CD4-positive, alpha-beta T cell (primary cell): ENCODE measurements around the gene ZCCHC7. TPM values are rescaled to one million over a fixed set of nuclear protein-coding genes. Genes with fewer than 3 reads are reported as not detected.
A peak's percentile ranks its signal among the peaks of the same experiment; 100 is the strongest.

Experiments
- ATAC-seq: fragments of 200-7000 bp; cut with Tn5 transposase; one replicate; pipeline ENCODE4 v1.10.0; 2022; ENCODE audit warnings: mild to moderate bottlenecking; ENCODE audit not compliant: poor library complexity
- CTCF ChIA-PET: fragments of 350-600 bp; sonication (Branson Sonifier 250); formaldehyde crosslinking; loops from one replicate; lab custom pipeline; 2021; ENCODE audit warnings: antibody characterized with exemption, inconsistent platforms; lab: Charles Lee
- POLR2A ChIA-PET: fragments of 350-600 bp; sonication (Branson Sonifier 250); formaldehyde crosslinking; loops from one replicate; lab custom pipeline; 2021; ENCODE audit warnings: antibody characterized with exemption, inconsistent platforms; lab: Charles Lee
- DNase-seq, 14 experiments: peaks; one replicate each; pipeline ENCODE4 v3.0.0-alpha.2; 2013 to 2020; ENCODE audit warnings: mixed read lengths in 2 of 14
- H3K27ac ChIP-seq, 2 donors: one replicate each; pipeline versions ENCODE4 v1.5.1 to v1.7.0; 2013; ENCODE audit warnings: low read length in 2 of 2, low read depth in 1 of 2, mild to moderate bottlenecking in 1 of 2
- H3K27me3 ChIP-seq, 2 experiments: 1 replicate in 1 of 2; 2 replicates in 1 of 2; pipeline versions ENCODE4 v1.6.1 to v1.7.0; 2013; ENCODE audit warnings: low read length in 2 of 2, control low read depth in 1 of 2, mild to moderate bottlenecking in 1 of 2, moderate library complexity in 1 of 2; ENCODE audit not compliant: insufficient read depth in 2 of 2, control insufficient read depth in 1 of 2
- H3K36me3 ChIP-seq: one replicate; pipeline ENCODE4 v1.6.1; 2013; ENCODE audit warnings: low read length, control low read depth; ENCODE audit not compliant: insufficient read depth
- H3K4me1 ChIP-seq: one replicate; pipeline ENCODE4 v1.6.1; 2013; ENCODE audit warnings: low read length, control low read depth; ENCODE audit not compliant: insufficient read depth
- H3K4me3 ChIP-seq: one replicate; pipeline ENCODE4 v1.5.1; 2013; ENCODE audit warnings: mild to moderate bottlenecking, low read length, moderate library complexity
- H3K9me3 ChIP-seq, 2 experiments: 1 replicate in 1 of 2; 2 replicates in 1 of 2; pipeline versions ENCODE4 v1.6.1 to v1.7.0; 2013; ENCODE audit warnings: low read length in 2 of 2, mild to moderate bottlenecking in 2 of 2, control low read depth in 1 of 2, moderate library complexity in 1 of 2; ENCODE audit not compliant: control insufficient read depth in 1 of 2, insufficient read depth in 1 of 2
- H3K27ac Mint-ChIP-seq: one replicate; pipeline ENCODE4 v1.8.0; 2020; ENCODE audit warnings: mixed read lengths
- H3K27me3 Mint-ChIP-seq: one replicate; pipeline ENCODE4 v1.8.0; 2021; ENCODE audit warnings: mixed read lengths
- H3K36me3 Mint-ChIP-seq: one replicate; pipeline ENCODE4 v1.8.0; 2021; ENCODE audit warnings: low read depth, mixed read lengths
- H3K4me1 Mint-ChIP-seq: one replicate; pipeline ENCODE4 v1.8.0; 2021; ENCODE audit warnings: low read depth, mixed read lengths
- H3K4me3 Mint-ChIP-seq: one replicate; pipeline ENCODE4 v1.8.0; 2020; ENCODE audit warnings: mild to moderate bottlenecking, mixed read lengths
- H3K9me3 Mint-ChIP-seq: one replicate; pipeline ENCODE4 v1.8.0; 2020; ENCODE audit warnings: mixed read lengths
- intact Hi-C, 2 experiments: fragments of 100-400 bp; cut with DNase I in 1 of 2; cut with micrococcal nuclease in 1 of 2; formaldehyde crosslinking; loops; one replicate each; pipeline versions ENCODE4 v1.15.1 to v1.9.0; 2023 to 2025; cut with DNase I, micrococcal nuclease
- total RNA-seq, 174 experiments: library from RNA in 2 of 174; stranded (reverse) in 2 of 174; gene quantifications; one replicate each; pipeline ENCODE4 v1.2.3 and lab custom pipeline; 2021 to 2026
- TF ChIP-seq, protein P1 (sequence below): fragments of 200-600 bp; IDR thresholded peaks from one replicate; pipeline ENCODE4 v1.8.0; 2022; ENCODE audit warnings: antibody characterized with exemption, mild to moderate bottlenecking

The ZCCHC7 gene
- total RNA-seq, 2 experiments from 2014 or later: 40.7 to 41.0 TPM

DNA sequence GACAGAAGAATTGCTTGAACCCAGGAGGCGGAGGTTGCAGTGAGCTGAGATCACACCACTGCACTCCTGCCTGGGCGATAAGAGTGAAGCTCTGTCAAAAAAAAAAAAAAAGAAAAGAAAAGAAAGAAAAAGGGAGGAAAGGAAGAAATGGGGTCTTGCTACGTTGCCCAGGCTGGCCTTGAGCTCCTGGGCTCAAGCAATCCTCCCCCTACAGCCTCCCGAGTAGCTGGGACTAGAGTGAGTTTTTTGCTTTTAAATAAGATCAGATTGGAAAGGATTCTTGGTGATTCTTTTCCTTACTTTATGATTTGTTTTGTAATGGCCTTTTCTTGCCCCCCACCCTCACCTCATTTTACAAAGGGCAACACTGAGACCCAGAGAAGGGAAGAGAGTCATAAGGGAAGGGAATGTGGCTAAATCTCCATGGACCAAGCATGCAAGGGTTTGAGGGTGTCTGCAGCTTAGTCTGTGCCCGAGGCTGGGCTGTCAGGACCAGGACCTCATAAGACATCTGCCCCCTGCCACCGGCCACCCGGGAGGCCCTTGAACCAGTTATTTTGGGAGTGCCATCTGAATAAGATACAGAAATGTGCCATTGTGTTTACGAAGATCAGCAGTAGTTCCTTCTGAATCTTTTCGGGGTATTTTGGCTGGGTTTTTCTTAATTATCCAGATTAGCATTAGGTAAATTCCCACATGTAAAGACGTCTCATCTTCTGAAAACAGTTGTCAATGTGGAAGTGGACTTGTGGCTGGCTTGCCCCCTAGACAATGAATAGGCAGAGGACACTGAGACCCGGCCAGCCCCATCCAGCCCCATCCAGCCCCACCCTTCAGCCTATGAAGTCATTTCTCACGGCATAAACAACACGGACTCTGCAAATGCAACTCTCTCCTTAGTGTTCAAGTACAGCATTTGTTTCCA lies 257.6 kb downstream of the ZCCHC7 start:
- Mint-ChIP-seq H3K9me3 (no peaks in the 10 kb centered on the region), H3K4me3 (no peak overlapping the region), H3K27me3 (peaks cover 27% of the 10 kb centered on the region), H3K4me1 (no peaks in the 10 kb centered on the region), H3K36me3 (no peaks in the 10 kb centered on the region), H3K27ac (no peak overlapping the region)
- no peak for DNase-seq
- H3K4me1 ChIP-seq: no peaks in the 10 kb centered on the region
- ChIA-PET CTCF (no interaction called here), POLR2A (no interaction called here)
- TF ChIP-seq, protein P1, sequence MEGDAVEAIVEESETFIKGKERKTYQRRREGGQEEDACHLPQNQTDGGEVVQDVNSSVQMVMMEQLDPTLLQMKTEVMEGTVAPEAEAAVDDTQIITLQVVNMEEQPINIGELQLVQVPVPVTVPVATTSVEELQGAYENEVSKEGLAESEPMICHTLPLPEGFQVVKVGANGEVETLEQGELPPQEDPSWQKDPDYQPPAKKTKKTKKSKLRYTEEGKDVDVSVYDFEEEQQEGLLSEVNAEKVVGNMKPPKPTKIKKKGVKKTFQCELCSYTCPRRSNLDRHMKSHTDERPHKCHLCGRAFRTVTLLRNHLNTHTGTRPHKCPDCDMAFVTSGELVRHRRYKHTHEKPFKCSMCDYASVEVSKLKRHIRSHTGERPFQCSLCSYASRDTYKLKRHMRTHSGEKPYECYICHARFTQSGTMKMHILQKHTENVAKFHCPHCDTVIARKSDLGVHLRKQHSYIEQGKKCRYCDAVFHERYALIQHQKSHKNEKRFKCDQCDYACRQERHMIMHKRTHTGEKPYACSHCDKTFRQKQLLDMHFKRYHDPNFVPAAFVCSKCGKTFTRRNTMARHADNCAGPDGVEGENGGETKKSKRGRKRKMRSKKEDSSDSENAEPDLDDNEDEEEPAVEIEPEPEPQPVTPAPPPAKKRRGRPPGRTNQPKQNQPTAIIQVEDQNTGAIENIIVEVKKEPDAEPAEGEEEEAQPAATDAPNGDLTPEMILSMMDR: no peak
- H3K4me3 ChIP-seq: no peak overlapping the region
- H3K9me3 ChIP-seq: no peaks in the 10 kb centered on the region
- no peaks in the 10 kb centered on the region for H3K36me3 ChIP-seq
- no peak for ATAC-seq
- no peak overlapping the region for H3K27ac ChIP-seq
- peaks cover 0 to 11% of the 10 kb centered on the region in 2 experiments for H3K27me3 ChIP-seq
- intact Hi-C loops: no loop called here

GRCh38 chr9:37378613-37379004 lies 258.2 kb downstream of the ZCCHC7 start:
- intact Hi-C loops: no loop called here
- H3K36me3 ChIP-seq: no peaks in the 10 kb centered on the region
- no peak overlapping the region for H3K4me3 ChIP-seq
- ChIA-PET CTCF (no interaction called here), POLR2A (no interaction called here)
- H3K4me3 Mint-ChIP-seq: no peak overlapping the region
- no peaks in the 10 kb centered on the region for H3K4me1 Mint-ChIP-seq
- TF ChIP-seq, protein P1: no peak
- H3K27ac ChIP-seq: no peak overlapping the region
- ATAC-seq: no peak
- H3K27me3 ChIP-seq: peaks cover 0 to 11% of the 10 kb centered on the region in 2 experiments
- no peaks in the 10 kb centered on the region for H3K36me3 Mint-ChIP-seq
- no peaks in the 10 kb centered on the region for H3K9me3 ChIP-seq
- no peak overlapping the region for H3K27ac Mint-ChIP-seq
- peak in 1 of 14 experiments; percentile 21 for DNase-seq
- no peaks in the 10 kb centered on the region for H3K4me1 ChIP-seq
- H3K27me3 Mint-ChIP-seq: peaks cover 23% of the 10 kb centered on the region
- H3K9me3 Mint-ChIP-seq: no peaks in the 10 kb centered on the region

GRCh38 chr9:37379835-37380234 lies 259.5 kb downstream of the ZCCHC7 start:
- H3K4me1 Mint-ChIP-seq: no peaks in the 10 kb centered on the region
- ATAC-seq (no peak), DNase-seq (no peak)
- H3K9me3 Mint-ChIP-seq: no peaks in the 10 kb centered on the region
- no peaks in the 10 kb centered on the region for H3K36me3 ChIP-seq
- intact Hi-C loops: no loop called here
- H3K27me3 ChIP-seq: peaks cover 0 to 7% of the 10 kb centered on the region in 2 experiments
- H3K4me3 Mint-ChIP-seq: no peak overlapping the region
- H3K27ac Mint-ChIP-seq: no peak overlapping the region
- no peaks in the 10 kb centered on the region for H3K9me3 ChIP-seq
- TF ChIP-seq, protein P1: no peak
- H3K27me3 Mint-ChIP-seq: peaks cover 17% of the 10 kb centered on the region
- H3K4me1 ChIP-seq: no peaks in the 10 kb centered on the region
- H3K36me3 Mint-ChIP-seq: no peaks in the 10 kb centered on the region
- no peak overlapping the region for H3K4me3 ChIP-seq
- H3K27ac ChIP-seq: no peak overlapping the region
- ChIA-PET POLR2A (no interaction called here), CTCF (no interaction called here)
